ENCODE data around the gene GID8.

- TF ChIP-seq CTCF (conservative IDR thresholded peaks at IDR 0.05; ENCODE audit: low read depth in 2 of 2) (no peak), EZH2 (IDR thresholded peaks at IDR 0.05; ENCODE audit: low read depth, unreplicated experiment) (no peak), CREB1 (CRISPR knock-in tag; IDR thresholded peaks at IDR 0.05; ENCODE audit: low read depth) (no peak), NANOG (IDR thresholded peaks at IDR 0.05; ENCODE audit: borderline replicate concordance) (no peak), JUNB (IDR thresholded peaks at IDR 0.05; ENCODE audit: unreplicated experiment) (no peak), EZH2phosphoT487 (IDR thresholded peaks at IDR 0.05; ENCODE audit: unreplicated experiment) (no peak), POLR2AphosphoS5 (IDR thresholded peaks at IDR 0.05; ENCODE audit: low read depth) (no peak), REST (IDR thresholded peaks at IDR 0.05; ENCODE audit: unreplicated experiment) (no peak), ZNF331 (CRISPR knock-in tag; IDR thresholded peaks at IDR 0.05; ENCODE audit: low read depth) (no peak), STAT1 (IDR thresholded peaks at IDR 0.05; ENCODE audit: unreplicated experiment) (no peak), ETS1 (IDR thresholded peaks at IDR 0.05) (no peak), ZNF114 (CRISPR knock-in tag; IDR thresholded peaks at IDR 0.05) (no peak), ZNF462 (CRISPR knock-in tag; IDR thresholded peaks at IDR 0.05) (no peak)
Observed at GRCh38 chr20:62990306-62990825, 52.4 kb downstream of the GID8 start.

Data from GM23338 (cell line).